Endothelial cell of umbilical vein (primary cell): ENCODE data around the gene ID1. TPM values are rescaled to one million over a fixed set of nuclear protein-coding genes. Genes with fewer than 3 reads are reported as not detected.

Experiments
- BruUV-seq: library from RNA; stranded (reverse); fragments of 400-500 nt; replicated peaks from 2 replicates; lab custom pipeline; 2021; lab: Mats Ljungman, UMichigan
- CTCF ChIA-PET: fragments of 300-600, 350-600 bp; sonication (Branson Sonifier 250); formaldehyde crosslinking; loops from one replicate; lab custom pipeline; 2021; ENCODE audit warnings: antibody characterized with exemption, inconsistent platforms; lab: Charles Lee
- POLR2A ChIA-PET: fragments of 300-600, 350-600 bp; sonication (Branson Sonifier 250); formaldehyde crosslinking; loops from one replicate; lab custom pipeline; 2021; ENCODE audit warnings: antibody characterized with exemption, inconsistent platforms; lab: Charles Lee
- DNase-seq: peaks from one replicate; pipeline ENCODE4 v3.0.0-alpha.2; 2011; ENCODE audit warnings: low read depth, low spot score
- FAIRE-seq: peaks from 2 replicates; lab custom pipeline; 2011; peaks lifted over from hg19 to GRCh38; lab: Jason Lieb, UNC
- H2AFZ ChIP-seq: 2 replicates; pipeline ENCODE4 v1.6.0; 2012; ENCODE audit warnings: low read depth, low read length, control low read depth, inconsistent platforms
- H3K27ac ChIP-seq: 2 replicates; pipeline ENCODE4 v1.5.1; 2011; ENCODE audit warnings: low read depth, mild to moderate bottlenecking, control low read depth, low read length, moderate library complexity; ENCODE audit not compliant: insufficient read depth
- H3K27me3 ChIP-seq, 2 experiments: 2 replicates each; pipeline versions ENCODE4 v1.6.0 to v1.6.1; 2011; ENCODE audit warnings: low read length in 2 of 2, mixed read lengths in 1 of 2; ENCODE audit not compliant: control insufficient read depth in 2 of 2, insufficient read depth in 2 of 2
- H3K36me3 ChIP-seq, 2 experiments: 2 replicates in 1 of 2; 3 replicates in 1 of 2; pipeline ENCODE4 v1.5.1; 2011; ENCODE audit warnings: low read length in 2 of 2, mild to moderate bottlenecking in 1 of 2, moderate library complexity in 1 of 2; ENCODE audit not compliant: control insufficient read depth in 2 of 2, insufficient read depth in 2 of 2; ENCODE audit errors: extremely low read depth in 1 of 2
- H3K4me1 ChIP-seq: 3 replicates; pipeline ENCODE4 v1.5.1; 2011; ENCODE audit warnings: mild to moderate bottlenecking, low read length; ENCODE audit not compliant: control insufficient read depth, insufficient read depth; ENCODE audit errors: extremely low read depth
- H3K4me2 ChIP-seq: 2 replicates; pipeline ENCODE4 v1.6.1; 2011; ENCODE audit warnings: low read length, control low read depth, mixed read lengths; ENCODE audit not compliant: insufficient read depth
- H3K4me3 ChIP-seq, 3 experiments: fragments of 200-600 bp in 1 of 3; sonication (generic), shearing (Covaris generic) in 1 of 3; replicated peaks in 1 of 3; 2 replicates each; pipeline ENCODE4 v1.5.1; 2011 to 2016; ENCODE audit warnings: control low read depth in 3 of 3, low read length in 3 of 3, mild to moderate bottlenecking in 2 of 3, inconsistent platforms in 1 of 3, low read depth in 1 of 3, moderate library complexity in 1 of 3; ENCODE audit not compliant: insufficient read depth in 1 of 3
- H3K79me2 ChIP-seq: 2 replicates; pipeline ENCODE4 v1.6.0; 2012; ENCODE audit warnings: low read length, inconsistent platforms; ENCODE audit not compliant: control insufficient read depth, insufficient read depth
- H3K9ac ChIP-seq: replicated peaks from 2 replicates; pipeline ENCODE3; 2011; ENCODE audit warnings: low read length, control low read depth; ENCODE audit not compliant: insufficient read depth; ENCODE audit errors: extremely low read depth
- H3K9me1 ChIP-seq: replicated peaks from 3 replicates; pipeline ENCODE4 v1.6.0; 2011; ENCODE audit warnings: mild to moderate bottlenecking, low read length; ENCODE audit not compliant: control insufficient read depth, insufficient read depth; ENCODE audit errors: extremely low read depth
- H3K9me3 ChIP-seq: replicated peaks from 2 replicates; pipeline ENCODE4 v1.5.1; 2012; ENCODE audit warnings: low read length, inconsistent platforms; ENCODE audit not compliant: control insufficient read depth, insufficient read depth
- H4K20me1 ChIP-seq: replicated peaks from 2 replicates; pipeline ENCODE3; 2011; ENCODE audit warnings: mild to moderate bottlenecking, low read length; ENCODE audit not compliant: control insufficient read depth, insufficient read depth; ENCODE audit errors: extremely low read depth
- CTCF ChIP-seq, 2 donors: IDR thresholded peaks; 1 replicate in 1 of 2; 2 replicates in 1 of 2; pipeline ENCODE4 v1.5.1; 2011; ENCODE audit warnings: low read length in 2 of 2, mild to moderate bottlenecking in 2 of 2, moderate library complexity in 2 of 2, control low read depth in 1 of 2, inconsistent platforms in 1 of 2, low read depth in 1 of 2; ENCODE audit not compliant: insufficient read depth in 1 of 2; ENCODE audit errors: extremely low read depth in 1 of 2
- EZH2 ChIP-seq: IDR thresholded peaks from 2 replicates; pipeline ENCODE4 v1.6.1; 2012; ENCODE audit warnings: borderline replicate concordance, low read depth, mild to moderate bottlenecking, moderate library complexity, low read length, inconsistent platforms; ENCODE audit not compliant: severe bottlenecking
- FOS ChIP-seq: IDR thresholded peaks from 2 replicates; pipeline ENCODE4 v1.6.1; 2011; ENCODE audit warnings: mild to moderate bottlenecking, low read length, moderate library complexity, borderline replicate concordance; ENCODE audit not compliant: insufficient read depth
- GATA2 ChIP-seq: IDR thresholded peaks from 2 replicates; pipeline ENCODE4 v1.7.0; 2011; ENCODE audit warnings: low read depth, mild to moderate bottlenecking, moderate library complexity, mixed read lengths, low read length; ENCODE audit not compliant: insufficient read length, insufficient read depth
- JUN ChIP-seq: IDR thresholded peaks from 2 replicates; pipeline ENCODE4 v1.6.1; 2011; ENCODE audit warnings: borderline replicate concordance, low read depth; ENCODE audit not compliant: insufficient read length, insufficient read depth
- MYC ChIP-seq: IDR thresholded peaks from one replicate; pipeline ENCODE4 v1.6.1; 2011; ENCODE audit warnings: mild to moderate bottlenecking, low read depth, low read length
- POLR2A ChIP-seq: IDR thresholded peaks from 2 replicates; pipeline ENCODE4 v1.6.1; 2012; ENCODE audit warnings: low read depth, mild to moderate bottlenecking, control low read depth, low read length
- POLR2AphosphoS5 ChIP-seq: IDR thresholded peaks from 2 replicates; pipeline ENCODE4 v1.6.1; 2012; ENCODE audit warnings: low read depth, mild to moderate bottlenecking, control low read depth, low read length, moderate library complexity; ENCODE audit not compliant: insufficient read depth
- dilution Hi-C: fragments of 300-500 bp; cut with MboI; formaldehyde crosslinking; loops from one replicate; pipeline ENCODE4 v1.15.0; 2019; ENCODE audit warnings: low sequenced_read_pairs; ENCODE audit not compliant: extremely low pct_ligation_motif_present
- intact Hi-C: fragments of 100-400 bp; cut with micrococcal nuclease; formaldehyde crosslinking; loops from one replicate; pipeline ENCODE4 v1.10.0; 2022
- polyA plus RNA-seq, 4 experiments: library from polyadenylated mRNA; depleted of rRNA in 3 of 4; stranded (reverse) in 3 of 4; unstranded in 1 of 4; fragments of >200 nt; gene quantifications; 2 replicates each; pipeline versions ENCODE4 v1.2.1 to v1.2.3, GENCODE V29; 2011 to 2012; ENCODE audit warnings: missing spikeins in 1 of 4
- total RNA-seq: library from RNA; stranded (reverse); gene quantifications from 2 replicates; pipeline ENCODE4 v1.2.3, GENCODE V29; 2021
- TF ChIP-seq, protein P1 (sequence below): IDR thresholded peaks from 2 replicates; pipeline ENCODE4 v1.6.1; 2011; ENCODE audit not compliant: insufficient read depth, insufficient read length

The ID1 gene
- total and polyA plus RNA-seq, 2 donors (not counting 3 experiments of a cell fraction or from before 2014, with no cell fraction given) = 78.9 to 152 TPM

DNA sequence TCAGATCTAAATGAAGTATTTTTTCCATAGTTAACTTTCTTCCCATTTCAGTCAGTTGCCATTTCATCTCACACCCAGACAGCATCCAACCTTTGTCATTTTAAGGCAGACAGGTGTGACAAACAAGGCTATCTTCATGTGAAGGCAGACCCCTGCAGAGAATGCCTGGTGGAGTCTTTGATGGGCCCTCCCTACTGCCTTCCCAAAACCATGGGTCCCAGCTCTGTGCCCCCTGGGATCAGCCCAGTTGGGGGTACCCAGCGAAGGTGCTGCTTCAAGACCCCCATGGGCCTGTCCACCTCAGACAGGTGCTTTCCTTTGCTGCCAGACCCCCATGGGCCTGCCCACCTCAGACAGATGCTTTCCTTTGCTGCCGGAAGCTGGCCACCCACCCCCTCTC is 28.3 kb upstream of the ID1 start:
- TF ChIP-seq, protein P1, sequence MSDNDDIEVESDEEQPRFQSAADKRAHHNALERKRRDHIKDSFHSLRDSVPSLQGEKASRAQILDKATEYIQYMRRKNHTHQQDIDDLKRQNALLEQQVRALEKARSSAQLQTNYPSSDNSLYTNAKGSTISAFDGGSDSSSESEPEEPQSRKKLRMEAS = no peak
- no peak for TF ChIP-seq POLR2A
- TF ChIP-seq EZH2 = no peak
- no peak for TF ChIP-seq GATA2
- no peak for TF ChIP-seq MYC
- no peak for TF ChIP-seq FOS
- no peak for TF ChIP-seq POLR2AphosphoS5
- no peak for TF ChIP-seq CTCF (IDR thresholded peaks at IDR 0.05; ENCODE audit: extremely low read depth in 1 of 2, insufficient read depth in 1 of 2, low read depth in 1 of 2, low read length in 2 of 2)
- TF ChIP-seq JUN = no peak
- ChIA-PET CTCF (interaction anchor here (2.4 to 30.9 kb wide), 3 partner anchors 9 to 32 kb away, joined by 6 to 1817 read pairs (median 9); partner anchors contain the start of gene ID1), POLR2A (no interaction called here)
- no peak overlapping the region for H2AFZ ChIP-seq
- H3K4me1 ChIP-seq = peaks cover 17% of the 10 kb centered on the region
- no peaks in the 10 kb centered on the region for H3K79me2 ChIP-seq
- intact Hi-C loops = no loop called here
- no peak overlapping the region for H3K27ac ChIP-seq
- no peaks in the 10 kb centered on the region for H3K27me3 ChIP-seq
- no peaks in the 10 kb centered on the region for H3K36me3 ChIP-seq
- H3K9me1 ChIP-seq = no peaks in the 10 kb centered on the region
- no peaks in the 10 kb centered on the region for H3K9me3 ChIP-seq
- dilution Hi-C loops = no loop called here
- no peak for DNase-seq
- no peak for FAIRE-seq
- no peak overlapping the region for H3K4me2 ChIP-seq
- no peak overlapping the region for H3K9ac ChIP-seq
- no peak overlapping the region for H3K4me3 ChIP-seq
- no TSS peak for BruUV-seq
- no peaks in the 10 kb centered on the region for H4K20me1 ChIP-seq
